ENCODE results near the gene MSRB3. TPM values are rescaled to one million over a fixed set of nuclear protein-coding genes. Genes with fewer than 3 reads are reported as not detected.

Gene MSRB3
- polyA plus RNA-seq, 1 donor (not counting 4 experiments of a cell fraction or from before 2014, with no cell fraction given), result 12.3 TPM

DNA sequence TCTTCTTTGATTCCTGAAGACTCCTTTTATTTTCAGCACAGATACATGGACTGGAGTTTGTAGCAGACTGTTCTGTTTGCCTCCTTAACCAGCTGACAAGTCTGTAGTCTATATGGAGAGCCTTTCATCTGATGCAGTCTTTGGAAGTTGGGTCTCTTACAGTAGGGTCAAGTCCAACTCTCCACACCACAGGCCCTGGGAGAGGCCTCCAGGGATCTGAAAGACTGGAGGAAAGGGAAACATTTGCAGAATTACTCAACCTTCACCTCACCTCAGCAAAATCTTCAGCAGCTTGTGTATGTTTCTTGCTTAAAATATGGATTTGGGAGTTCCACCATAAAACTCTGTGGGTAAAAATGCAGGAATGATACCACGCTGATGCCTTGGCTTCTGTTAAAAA is 188.4 kb downstream of the MSRB3 start:
- Histone ChIP-seq H3K79me2 (ENCODE audit: control insufficient read depth, insufficient read depth, low read length) (no peaks in the 10 kb centered on the region), H2AFZ (ENCODE audit: control insufficient read depth, low read length) (no peak overlapping the region), H3K27ac (ENCODE audit: control insufficient read depth, insufficient read depth, low read length) (no peak overlapping the region), H3K9me3 (ENCODE audit: control insufficient read depth, low read depth, low read length) (no peaks in the 10 kb centered on the region), H3K4me3 (ENCODE audit: control insufficient read depth in 2 of 3, extremely low read depth in 1 of 3, insufficient read depth in 2 of 3, low read depth in 1 of 3, low read length in 3 of 3) (no peak overlapping the region), H3K9me1 (ENCODE audit: control insufficient read depth, extremely low read depth, insufficient read depth, low read length) (no peaks in the 10 kb centered on the region), H3K27me3 (ENCODE audit: control insufficient read depth, extremely low read depth, insufficient read depth, low read length) (no peaks in the 10 kb centered on the region), H3K4me1 (ENCODE audit: control insufficient read depth, extremely low read depth, insufficient read depth, low read length) (no peaks in the 10 kb centered on the region), H4K20me1 (ENCODE audit: control insufficient read depth, extremely low read depth, insufficient read depth, low read length) (no peaks in the 10 kb centered on the region), H3K9ac (ENCODE audit: control insufficient read depth, extremely low read depth, insufficient read depth, low read length) (no peak overlapping the region), H3K4me2 (ENCODE audit: control insufficient read depth, extremely low read depth, insufficient read depth, low read depth, low read length) (no peak overlapping the region), H3K36me3 (ENCODE audit: control insufficient read depth in 2 of 2, extremely low read depth in 1 of 2, insufficient read depth in 2 of 2, low read length in 2 of 2) (no peaks in the 10 kb centered on the region)
- DNase-seq (ENCODE audit: low read depth, low spot score) (no peak), FAIRE-seq (no peak)
- dilution Hi-C loops (cut with MboI; ENCODE audit: extremely low pct_ligation_motif_present, low sequenced_read_pairs), result no loop called here
- TF ChIP-seq, protein P1, sequence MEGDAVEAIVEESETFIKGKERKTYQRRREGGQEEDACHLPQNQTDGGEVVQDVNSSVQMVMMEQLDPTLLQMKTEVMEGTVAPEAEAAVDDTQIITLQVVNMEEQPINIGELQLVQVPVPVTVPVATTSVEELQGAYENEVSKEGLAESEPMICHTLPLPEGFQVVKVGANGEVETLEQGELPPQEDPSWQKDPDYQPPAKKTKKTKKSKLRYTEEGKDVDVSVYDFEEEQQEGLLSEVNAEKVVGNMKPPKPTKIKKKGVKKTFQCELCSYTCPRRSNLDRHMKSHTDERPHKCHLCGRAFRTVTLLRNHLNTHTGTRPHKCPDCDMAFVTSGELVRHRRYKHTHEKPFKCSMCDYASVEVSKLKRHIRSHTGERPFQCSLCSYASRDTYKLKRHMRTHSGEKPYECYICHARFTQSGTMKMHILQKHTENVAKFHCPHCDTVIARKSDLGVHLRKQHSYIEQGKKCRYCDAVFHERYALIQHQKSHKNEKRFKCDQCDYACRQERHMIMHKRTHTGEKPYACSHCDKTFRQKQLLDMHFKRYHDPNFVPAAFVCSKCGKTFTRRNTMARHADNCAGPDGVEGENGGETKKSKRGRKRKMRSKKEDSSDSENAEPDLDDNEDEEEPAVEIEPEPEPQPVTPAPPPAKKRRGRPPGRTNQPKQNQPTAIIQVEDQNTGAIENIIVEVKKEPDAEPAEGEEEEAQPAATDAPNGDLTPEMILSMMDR (optimal IDR thresholded peaks at IDR 0.05 in 1 of 3, IDR thresholded peaks at IDR 0.05 in 1 of 3, conservative IDR thresholded peaks at IDR 0.05 in 1 of 3; ENCODE audit: extremely low read depth in 1 of 3, insufficient read depth in 2 of 3, low read length in 3 of 3), result no peak
- TF ChIP-seq EZH2 (IDR thresholded peaks at IDR 0.05; ENCODE audit: low read length), result no peak

GRCh38 chr12:65470256-65470655 is 191.8 kb downstream of the MSRB3 start:
- dilution Hi-C loops (cut with MboI; ENCODE audit: extremely low pct_ligation_motif_present, low sequenced_read_pairs), result no loop called here
- Histone ChIP-seq H3K4me3 (ENCODE audit: control insufficient read depth in 2 of 3, extremely low read depth in 1 of 3, insufficient read depth in 2 of 3, low read depth in 1 of 3, low read length in 3 of 3) (no peak overlapping the region), H3K4me2 (ENCODE audit: control insufficient read depth, extremely low read depth, insufficient read depth, low read depth, low read length) (no peak overlapping the region), H3K9ac (ENCODE audit: control insufficient read depth, extremely low read depth, insufficient read depth, low read length) (no peak overlapping the region), H4K20me1 (ENCODE audit: control insufficient read depth, extremely low read depth, insufficient read depth, low read length) (no peaks in the 10 kb centered on the region), H3K36me3 (ENCODE audit: control insufficient read depth in 2 of 2, extremely low read depth in 1 of 2, insufficient read depth in 2 of 2, low read length in 2 of 2) (no peaks in the 10 kb centered on the region), H3K27ac (ENCODE audit: control insufficient read depth, insufficient read depth, low read length) (no peak overlapping the region), H3K4me1 (ENCODE audit: control insufficient read depth, extremely low read depth, insufficient read depth, low read length) (no peaks in the 10 kb centered on the region), H2AFZ (ENCODE audit: control insufficient read depth, low read length) (no peak overlapping the region), H3K79me2 (ENCODE audit: control insufficient read depth, insufficient read depth, low read length) (no peaks in the 10 kb centered on the region), H3K27me3 (ENCODE audit: control insufficient read depth, extremely low read depth, insufficient read depth, low read length) (no peaks in the 10 kb centered on the region), H3K9me3 (ENCODE audit: control insufficient read depth, low read depth, low read length) (no peaks in the 10 kb centered on the region), H3K9me1 (ENCODE audit: control insufficient read depth, extremely low read depth, insufficient read depth, low read length) (no peaks in the 10 kb centered on the region)
- no peak for DNase-seq (ENCODE audit: low read depth, low spot score)
- TF ChIP-seq EZH2 (IDR thresholded peaks at IDR 0.05; ENCODE audit: low read length), result no peak
- TF ChIP-seq, protein P1 (optimal IDR thresholded peaks at IDR 0.05 in 1 of 3, IDR thresholded peaks at IDR 0.05 in 1 of 3, conservative IDR thresholded peaks at IDR 0.05 in 1 of 3; ENCODE audit: extremely low read depth in 1 of 3, insufficient read depth in 2 of 3, low read length in 3 of 3), result no peak
- no peak for FAIRE-seq
